ENCODE results near the gene ANK3. TPM values are rescaled to one million over a fixed set of nuclear protein-coding genes. Genes with fewer than 3 reads are reported as not detected.

Gene ANK3
- polyA plus RNA-seq, 3 donors, result not detected

DNA sequence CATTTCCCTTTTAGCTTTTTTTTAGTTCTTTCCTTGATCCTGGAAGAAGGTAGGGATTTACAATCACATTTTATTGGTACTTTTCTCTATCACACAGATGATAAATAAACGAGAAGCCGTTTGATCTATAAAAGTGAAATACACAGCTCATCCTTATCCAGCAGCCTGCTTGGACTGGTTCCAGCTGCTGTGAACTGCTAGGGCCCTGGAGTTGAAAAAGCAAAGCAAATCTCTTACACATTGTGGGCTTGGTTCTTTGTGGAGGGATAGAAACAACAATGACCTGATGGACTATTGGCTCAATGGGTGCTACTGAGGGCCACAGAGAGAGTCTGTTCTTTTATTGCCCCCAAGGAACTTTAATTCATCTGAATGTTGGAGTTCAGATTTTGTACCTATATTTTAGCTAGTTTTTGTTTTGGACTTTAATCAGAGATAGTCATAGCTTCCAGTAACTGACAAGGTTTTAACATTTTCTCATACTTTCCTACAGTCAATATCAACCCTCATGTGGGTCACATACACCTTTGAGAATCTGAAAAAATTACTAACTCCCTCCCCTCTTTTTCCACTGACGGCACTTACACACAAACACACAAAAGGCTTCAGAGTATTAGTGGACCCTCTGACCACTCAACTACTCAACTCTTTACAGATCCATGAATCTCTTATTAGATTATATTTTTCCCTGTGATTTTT, 391.7 kb downstream of the ANK3 start:
- Histone ChIP-seq H3K4me3 (replicated peaks in 1 of 3; ENCODE audit: low read depth in 2 of 3, low read length in 3 of 3) (no peak overlapping the region), H3K9me3 (replicated peaks in 1 of 2; ENCODE audit: control insufficient read depth in 1 of 2, insufficient read depth in 1 of 2, low read length in 2 of 2) (no peaks in the 10 kb centered on the region), H3K79me2 (ENCODE audit: insufficient read depth, low read length) (no peaks in the 10 kb centered on the region), H3K27me3 (ENCODE audit: control insufficient read depth in 2 of 2, insufficient read depth in 2 of 2, low read length in 2 of 2) (no peaks in the 10 kb centered on the region), H3K36me3 (replicated peaks in 1 of 2; ENCODE audit: control insufficient read depth in 1 of 2, insufficient read depth in 2 of 2, low read length in 2 of 2) (no peaks in the 10 kb centered on the region), H2AFZ (ENCODE audit: insufficient read depth, low read depth, low read length, poor library complexity, severe bottlenecking) (no peak overlapping the region), H4K20me1 (ENCODE audit: insufficient read depth, low read length) (no peaks in the 10 kb centered on the region), H3K9ac (ENCODE audit: insufficient read depth, low read length, poor library complexity, severe bottlenecking) (no peak overlapping the region), H3K4me2 (replicated peaks; ENCODE audit: extremely low read depth, low read length, poor library complexity, severe bottlenecking) (no peak overlapping the region), H3K4me1 (ENCODE audit: control insufficient read depth in 1 of 2, insufficient read depth in 2 of 2, low read length in 2 of 2) (no peaks in the 10 kb centered on the region), H3K27ac (ENCODE audit: low read depth in 1 of 2, low read length in 2 of 2) (no peak overlapping the region)
- DNase-seq, result no peak
- no peaks in the 10 kb centered on the region for H3K4me1 Mint-ChIP-seq
- H3K9me3 Mint-ChIP-seq, result peaks cover 0 to 5% (median 3%) of the 10 kb centered on the region in 7 donors
- intact Hi-C loops (cut with micrococcal nuclease), result no loop called here
- no peak overlapping the region for H3K27ac Mint-ChIP-seq
- TF ChIP-seq, protein P1, sequence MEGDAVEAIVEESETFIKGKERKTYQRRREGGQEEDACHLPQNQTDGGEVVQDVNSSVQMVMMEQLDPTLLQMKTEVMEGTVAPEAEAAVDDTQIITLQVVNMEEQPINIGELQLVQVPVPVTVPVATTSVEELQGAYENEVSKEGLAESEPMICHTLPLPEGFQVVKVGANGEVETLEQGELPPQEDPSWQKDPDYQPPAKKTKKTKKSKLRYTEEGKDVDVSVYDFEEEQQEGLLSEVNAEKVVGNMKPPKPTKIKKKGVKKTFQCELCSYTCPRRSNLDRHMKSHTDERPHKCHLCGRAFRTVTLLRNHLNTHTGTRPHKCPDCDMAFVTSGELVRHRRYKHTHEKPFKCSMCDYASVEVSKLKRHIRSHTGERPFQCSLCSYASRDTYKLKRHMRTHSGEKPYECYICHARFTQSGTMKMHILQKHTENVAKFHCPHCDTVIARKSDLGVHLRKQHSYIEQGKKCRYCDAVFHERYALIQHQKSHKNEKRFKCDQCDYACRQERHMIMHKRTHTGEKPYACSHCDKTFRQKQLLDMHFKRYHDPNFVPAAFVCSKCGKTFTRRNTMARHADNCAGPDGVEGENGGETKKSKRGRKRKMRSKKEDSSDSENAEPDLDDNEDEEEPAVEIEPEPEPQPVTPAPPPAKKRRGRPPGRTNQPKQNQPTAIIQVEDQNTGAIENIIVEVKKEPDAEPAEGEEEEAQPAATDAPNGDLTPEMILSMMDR (IDR thresholded peaks at IDR 0.05), result no peak
- peaks cover 0 to 1% (median 1%) of the 10 kb centered on the region in 3 donors for H3K27me3 Mint-ChIP-seq (ENCODE audit: low read depth in 3 of 3)
- H3K36me3 Mint-ChIP-seq, result no peaks in the 10 kb centered on the region
- H3K4me3 Mint-ChIP-seq, result no peak overlapping the region
- no CpG with 5 or more reads among the region's 3 CpGs for WGBS (ENCODE audit: insufficient coverage)

- no peaks in the 10 kb centered on the region for H3K36me3 Mint-ChIP-seq
- DNase-seq, result no peak
- no peaks in the 10 kb centered on the region for H4K20me1 ChIP-seq (ENCODE audit: insufficient read depth, low read length)
- H3K36me3 ChIP-seq (replicated peaks in 1 of 2; ENCODE audit: control insufficient read depth in 1 of 2, insufficient read depth in 2 of 2, low read length in 2 of 2), result no peaks in the 10 kb centered on the region
- peaks cover 12% of the 10 kb centered on the region for H3K4me1 Mint-ChIP-seq
- H2AFZ ChIP-seq (ENCODE audit: insufficient read depth, low read depth, low read length, poor library complexity, severe bottlenecking), result no peak overlapping the region
- peaks cover 0 to 1% (median 0%) of the 10 kb centered on the region in 3 donors for H3K27me3 Mint-ChIP-seq (ENCODE audit: low read depth in 3 of 3)
- H3K27ac Mint-ChIP-seq, result no peak overlapping the region
- peaks cover 0 to 5% (median 3%) of the 10 kb centered on the region in 7 donors for H3K9me3 Mint-ChIP-seq
- intact Hi-C loops (cut with micrococcal nuclease), result no loop called here
- peaks cover 6 to 12% of the 10 kb centered on the region in 2 donors for H3K4me1 ChIP-seq (ENCODE audit: control insufficient read depth in 1 of 2, insufficient read depth in 2 of 2, low read length in 2 of 2)
- H3K9ac ChIP-seq (ENCODE audit: insufficient read depth, low read length, poor library complexity, severe bottlenecking), result no peak overlapping the region
- TF ChIP-seq, protein P1 (IDR thresholded peaks at IDR 0.05), result no peak
- H3K4me3 ChIP-seq (replicated peaks in 1 of 3; ENCODE audit: low read depth in 2 of 3, low read length in 3 of 3), result no peak overlapping the region
- H3K79me2 ChIP-seq (ENCODE audit: insufficient read depth, low read length), result no peaks in the 10 kb centered on the region
- no peak overlapping the region for H3K4me2 ChIP-seq (replicated peaks; ENCODE audit: extremely low read depth, low read length, poor library complexity, severe bottlenecking)
- no peak overlapping the region for H3K4me3 Mint-ChIP-seq
- no peak overlapping the region for H3K27ac ChIP-seq (ENCODE audit: low read depth in 1 of 2, low read length in 2 of 2)
- H3K27me3 ChIP-seq (ENCODE audit: control insufficient read depth in 2 of 2, insufficient read depth in 2 of 2, low read length in 2 of 2), result no peaks in the 10 kb centered on the region
- H3K9me3 ChIP-seq (replicated peaks in 1 of 2; ENCODE audit: control insufficient read depth in 1 of 2, insufficient read depth in 1 of 2, low read length in 2 of 2), result no peaks in the 10 kb centered on the region
Observed at GRCh38 chr10:59995862-59996261, 393.8 kb downstream of the ANK3 start.

Data from CD14-positive monocyte (primary cell).